A549 (cell line): ENCODE results near the gene SGTA. TPM values are rescaled to one million over a fixed set of nuclear protein-coding genes. Genes with fewer than 3 reads are reported as not detected.
"Not testable (repeated sequence)": the region's sequence is repeated elsewhere in the genome, so short reads cannot be mapped to it uniquely, and the experiment has no call there.

ENCODE experiments used
- ATAC-seq, 2 experiments: fragments of 200-7000 bp in 1 of 2; fragments of >200 bp in 1 of 2; cut with Nextera tagmentation in 1 of 2; cut with Tn5 transposase in 1 of 2; 3 replicates each; pipeline versions ENCODE4 v1.8.0 to v1.9.1; 2018 to 2020; ENCODE audit warnings: mild to moderate bottlenecking in 1 of 2, moderate library complexity in 1 of 2
- CTCF ChIA-PET: fragments of 300-600 bp; sonication (Branson Sonifier 250); formaldehyde crosslinking; extraction: SDS; loops from one replicate; lab custom pipeline; 2021; ENCODE audit warnings: antibody characterized with exemption, inconsistent platforms; lab: Yijun Ruan, JAX
- POLR2A ChIA-PET: fragments of 350-600 bp; formaldehyde crosslinking; extraction: SDS; loops from one replicate; lab custom pipeline; 2021; ENCODE audit warnings: antibody characterized with exemption, inconsistent platforms; lab: Yijun Ruan, JAX
- DNase-seq, 2 experiments: peaks; one replicate each; pipeline versions ENCODE4 v3.0.0 to v3.0.0-alpha.2; 2011 to 2016; ENCODE audit warnings: low read depth in 1 of 2, low spot score in 1 of 2
- FAIRE-seq: peaks from 2 replicates; lab custom pipeline; 2011; peaks lifted over from hg19 to GRCh38; lab: Jason Lieb, UNC
- H3K27ac ChIP-seq, 2 experiments: fragments of >200 bp; sonication (Bioruptor Twin); formaldehyde crosslinking; 3 replicates each; pipeline ENCODE4 v1.5.1; 2016 to 2017
- H3K4me1 ChIP-seq: fragments of >200 bp; sonication (Bioruptor Twin); formaldehyde crosslinking; 3 replicates; pipeline ENCODE4 v1.6.1; 2016
- H3K4me2 ChIP-seq: fragments of >200 bp; sonication (Bioruptor Twin); formaldehyde crosslinking; 3 replicates; pipeline ENCODE4 v1.6.1; 2016
- H3K4me3 ChIP-seq: fragments of >200 bp; sonication (Bioruptor Twin); formaldehyde crosslinking; 3 replicates; pipeline ENCODE4 v1.5.1; 2016
- H3K9me3 ChIP-seq: fragments of >200 bp; sonication (Bioruptor Twin); formaldehyde crosslinking; 3 replicates; pipeline ENCODE4 v1.6.1; 2016
- BCL3 ChIP-seq: fragments of >200 bp; sonication (Bioruptor Twin); formaldehyde crosslinking; IDR thresholded peaks from 3 replicates; pipeline ENCODE4 v1.6.1; 2016
- CEBPB ChIP-seq, 2 experiments: fragments of >200 bp in 1 of 2; sonication (Bioruptor Twin) in 1 of 2; formaldehyde crosslinking in 1 of 2; IDR thresholded peaks; 2 replicates each; pipeline ENCODE4 v1.6.1; 2012 to 2016
- HEYL ChIP-seq: fragments of 250-450 bp; sonication (Bioruptor Pico); IDR thresholded peaks from 2 replicates; pipeline ENCODE4 v1.8.0; 2021; ENCODE audit warnings: mild to moderate bottlenecking, moderate library complexity
- HOXB5 ChIP-seq: fragments of 250-450 bp; sonication (Bioruptor Pico); IDR thresholded peaks from 2 replicates; pipeline ENCODE4 v1.5.0; 2020; ENCODE audit warnings: mild to moderate bottlenecking, moderate library complexity
- JUN ChIP-seq, 2 experiments: fragments of >200 bp; sonication (Bioruptor Twin); formaldehyde crosslinking; IDR thresholded peaks; 2 replicates in 1 of 2; 3 replicates in 1 of 2; pipeline ENCODE4 v1.6.1; 2016 to 2017
- KDM5A ChIP-seq: fragments of 200-600 bp; sonication (generic); IDR thresholded peaks from 2 replicates; pipeline ENCODE4 v1.6.1; 2016; ENCODE audit warnings: antibody characterized with exemption, mild to moderate bottlenecking
- MAFK ChIP-seq: fragments of 450-650 bp; IDR thresholded peaks from 2 replicates; pipeline ENCODE4 v1.6.1; 2014; ENCODE audit not compliant: partially characterized antibody
- MAX ChIP-seq: IDR thresholded peaks from 2 replicates; pipeline ENCODE4 v1.6.1; 2012
- MAZ ChIP-seq: fragments of 150-350 bp; IDR thresholded peaks from 2 replicates; pipeline ENCODE4 v1.6.1; 2014; ENCODE audit warnings: antibody characterized with exemption, low read depth, low read length, borderline replicate concordance
- MYC ChIP-seq: IDR thresholded peaks from 2 replicates; pipeline ENCODE4 v1.6.1; 2012; ENCODE audit warnings: mild to moderate bottlenecking, inconsistent platforms, low read length, improper control_type of control experiment, borderline replicate concordance
- POLR2A ChIP-seq: IDR thresholded peaks from 2 replicates; pipeline ENCODE4 v1.6.1; 2012; ENCODE audit warnings: mild to moderate bottlenecking, low read length
- POLR2AphosphoS2 ChIP-seq: conservative IDR thresholded peaks from 2 replicates; pipeline ENCODE4 v1.6.1; 2012; ENCODE audit warnings: low read length, improper control_type of control experiment, inconsistent platforms
- RCOR1 ChIP-seq: fragments of 150-350 bp; IDR thresholded peaks from 2 replicates; pipeline ENCODE4 v1.6.1; 2014; ENCODE audit warnings: antibody characterized with exemption, low read length, low read depth
- RFX5 ChIP-seq: fragments of 450-650 bp; IDR thresholded peaks from 2 replicates; pipeline ENCODE4 v1.7.1; 2014; ENCODE audit warnings: antibody characterized with exemption, mild to moderate bottlenecking, moderate library complexity
- SMC3 ChIP-seq: fragments of >200 bp; sonication (Bioruptor Twin); formaldehyde crosslinking; IDR thresholded peaks from 3 replicates; pipeline ENCODE4 v1.6.1; 2018; ENCODE audit warnings: inconsistent platforms
- SREBF2 ChIP-seq: fragments of 450-650 bp; IDR thresholded peaks from 2 replicates; pipeline ENCODE4 v1.6.1; 2014; ENCODE audit warnings: mild to moderate bottlenecking, moderate library complexity
- ZC3H11A ChIP-seq: fragments of 450-650 bp; IDR thresholded peaks from 2 replicates; pipeline ENCODE4 v1.6.1; 2014; ENCODE audit warnings: antibody characterized with exemption, mild to moderate bottlenecking
- ZNF302 ChIP-seq: fragments of 250-450 bp; sonication (Bioruptor Pico); IDR thresholded peaks from 2 replicates; pipeline ENCODE4 v1.9.0; 2021; ENCODE audit warnings: inconsistent platforms, mild to moderate bottlenecking, moderate library complexity
- WGBS: methylation state at CpG from one replicate; pipeline ENCODE4 v1.1.6; 2017; ENCODE audit errors: missing lambda C conversion rate; 5-methylcytosine and 5-hydroxymethylcytosine counted together
- polyA plus RNA-seq, 4 experiments: library from polyadenylated mRNA; depleted of rRNA in 3 of 4; stranded (reverse); fragments of >200 nt; fragmentation: RNase III in 1 of 4; extraction: RNeasy Plus Mini Kit Qiagen cat#74134 plus additional on column Dnase treatment in 1 of 4; gene quantifications; 2 replicates in 3 of 4; 3 replicates in 1 of 4; pipeline ENCODE4 v1.2.3, GENCODE V29; 2011 to 2017
- TF ChIP-seq, protein P1 (sequence below): fragments of >200 bp; sonication (Bioruptor Twin); formaldehyde crosslinking; IDR thresholded peaks from 3 replicates; pipeline ENCODE4 v1.5.1; 2016
- TF ChIP-seq, protein P2 (sequence below): fragments of 450-650 bp; IDR thresholded peaks from 2 replicates; pipeline ENCODE4 v1.6.1; 2014; ENCODE audit warnings: antibody characterized with exemption

The SGTA gene
- polyA plus RNA-seq, 2 of the 4 experiments (the other 2 are of a cell fraction) = 39.1 to 48.0 TPM

- ATAC-seq (peak; percentile 95 to 96), FAIRE-seq (no peak), DNase-seq (peak; percentile 80 to 95)
- WGBS = 2% methylated on average over 7 of the region's 64 CpGs
- ChIA-PET POLR2A (no interaction called here), CTCF (interaction anchor here (1.0 to 1.7 kb wide), 6 partner anchors 9 to 107 kb away, joined by 3 to 7 read pairs (median 5); partner anchors contain the start of gene THOP1)
- Histone ChIP-seq H3K27ac (peak within 1 kb of the TSS; percentile 78 to 95), H3K4me2 (peak within 1 kb of the TSS; percentile 86), H3K4me3 (peak within 1 kb of the TSS; percentile 92), H3K9me3 (no peaks in the 10 kb centered on the region), H3K4me1 (no peaks in the 10 kb centered on the region; the same call in 2 of the 3 replicates)
- peak; percentile 66 for TF ChIP-seq MAX
- TF ChIP-seq MAZ = no peak
- TF ChIP-seq MYC = peak; percentile 85
- TF ChIP-seq, protein P1, sequence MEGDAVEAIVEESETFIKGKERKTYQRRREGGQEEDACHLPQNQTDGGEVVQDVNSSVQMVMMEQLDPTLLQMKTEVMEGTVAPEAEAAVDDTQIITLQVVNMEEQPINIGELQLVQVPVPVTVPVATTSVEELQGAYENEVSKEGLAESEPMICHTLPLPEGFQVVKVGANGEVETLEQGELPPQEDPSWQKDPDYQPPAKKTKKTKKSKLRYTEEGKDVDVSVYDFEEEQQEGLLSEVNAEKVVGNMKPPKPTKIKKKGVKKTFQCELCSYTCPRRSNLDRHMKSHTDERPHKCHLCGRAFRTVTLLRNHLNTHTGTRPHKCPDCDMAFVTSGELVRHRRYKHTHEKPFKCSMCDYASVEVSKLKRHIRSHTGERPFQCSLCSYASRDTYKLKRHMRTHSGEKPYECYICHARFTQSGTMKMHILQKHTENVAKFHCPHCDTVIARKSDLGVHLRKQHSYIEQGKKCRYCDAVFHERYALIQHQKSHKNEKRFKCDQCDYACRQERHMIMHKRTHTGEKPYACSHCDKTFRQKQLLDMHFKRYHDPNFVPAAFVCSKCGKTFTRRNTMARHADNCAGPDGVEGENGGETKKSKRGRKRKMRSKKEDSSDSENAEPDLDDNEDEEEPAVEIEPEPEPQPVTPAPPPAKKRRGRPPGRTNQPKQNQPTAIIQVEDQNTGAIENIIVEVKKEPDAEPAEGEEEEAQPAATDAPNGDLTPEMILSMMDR = peak; percentile 65
- TF ChIP-seq KDM5A = no peak
- no peak for TF ChIP-seq SREBF2
- no peak for TF ChIP-seq HEYL (CRISPR knock-in tag)
- TF ChIP-seq ZC3H11A = no peak
- TF ChIP-seq RCOR1 = no peak
- no peak for TF ChIP-seq ZNF302 (CRISPR knock-in tag)
- no peak for TF ChIP-seq HOXB5 (CRISPR knock-in tag)
- no peak for TF ChIP-seq POLR2AphosphoS2
- peak; percentile 43 for TF ChIP-seq POLR2A
- TF ChIP-seq MAFK = no peak
- TF ChIP-seq JUN (IDR thresholded peaks at IDR 0.05) = peak; percentile 32 to 62; a peak in 3 of 5 replicates
- TF ChIP-seq RFX5 = peak; percentile 47; the same call in 1 of the 2 replicates
- TF ChIP-seq SMC3 = no peak
- 0 out of 3 replicates have a peak, but pooled peaks have one; percentile 45 for TF ChIP-seq BCL3
- no peak for TF ChIP-seq CEBPB (IDR thresholded peaks at IDR 0.05)
Measured at GRCh38 chr19:2819540-2820111, 36.6 kb upstream of the SGTA start, which contains the start of gene ZNF554. Gene ZNF554, plus strand, starts transcription at chr19:2819868. Its CDS starts 204 bp downstream, at chr19:2820072.

DNA sequence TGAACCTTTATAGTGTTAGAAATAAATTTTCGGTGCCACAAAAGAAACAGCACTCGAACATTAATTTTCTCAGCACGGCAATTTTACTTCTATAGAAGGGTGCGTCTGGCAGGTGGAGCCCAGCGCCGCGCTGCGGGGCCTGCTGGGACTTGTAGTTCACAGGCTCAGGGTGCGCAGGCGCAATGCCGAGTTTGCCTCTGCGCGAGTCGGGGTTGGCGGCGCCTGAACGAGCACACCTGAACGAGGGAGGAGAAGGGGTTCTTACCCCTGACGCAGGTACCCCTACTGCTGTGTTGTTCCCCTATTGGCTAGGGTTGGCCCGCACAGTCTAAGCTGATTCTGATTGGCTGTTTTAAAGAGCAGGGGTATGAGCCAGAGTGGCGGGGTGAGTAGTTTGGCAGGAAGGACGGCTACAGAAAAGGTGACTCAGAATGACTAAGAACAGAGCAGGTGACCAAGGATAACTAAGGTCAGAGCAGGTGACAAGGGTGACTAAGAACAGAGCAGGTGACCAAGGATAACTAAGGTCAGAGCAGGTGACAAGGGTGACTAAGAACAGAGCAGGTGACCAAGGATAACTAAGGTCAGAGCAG lies 34.3 kb upstream of the SGTA start:
- FAIRE-seq, H3K4me1 ChIP-seq, H3K4me2 ChIP-seq, H3K27ac ChIP-seq, H3K4me3 ChIP-seq, POLR2A ChIA-PET, ATAC-seq, CTCF ChIA-PET, H3K9me3 ChIP-seq, DNase-seq: not testable (repeated sequence)
- WGBS = 90% methylated on average over 21 of the region's 22 CpGs

DNA sequence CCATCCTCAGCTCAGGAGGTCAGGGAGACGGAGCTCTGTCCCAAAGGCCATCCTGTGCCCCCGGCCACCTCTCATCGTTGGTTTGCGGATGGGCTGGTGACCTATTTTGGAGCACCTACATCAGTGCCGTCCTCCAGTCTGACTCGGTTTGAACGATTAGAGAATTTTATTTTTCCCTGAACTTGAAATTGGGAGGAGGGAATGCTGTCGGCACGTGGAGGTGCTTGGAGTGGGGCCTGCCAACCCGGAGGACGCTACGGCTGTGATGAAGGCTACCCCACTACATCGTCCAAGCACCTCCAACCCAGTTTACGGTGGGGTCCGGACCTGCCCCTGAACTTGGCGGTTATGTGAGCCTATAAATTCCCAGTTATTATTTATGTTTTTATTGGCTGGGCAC lies 33.6 kb upstream of the SGTA start:
- no peaks in the 10 kb centered on the region for H3K9me3 ChIP-seq
- no peak overlapping the region for H3K4me3 ChIP-seq
- H3K27ac ChIP-seq = no peak overlapping the region
- ChIA-PET CTCF (no interaction called here), POLR2A (no interaction called here)
- DNase-seq (no peak), ATAC-seq (no peak), FAIRE-seq (no peak)
- WGBS = 96% methylated on average over 16 of the region's 16 CpGs
- TF ChIP-seq, protein P2, sequence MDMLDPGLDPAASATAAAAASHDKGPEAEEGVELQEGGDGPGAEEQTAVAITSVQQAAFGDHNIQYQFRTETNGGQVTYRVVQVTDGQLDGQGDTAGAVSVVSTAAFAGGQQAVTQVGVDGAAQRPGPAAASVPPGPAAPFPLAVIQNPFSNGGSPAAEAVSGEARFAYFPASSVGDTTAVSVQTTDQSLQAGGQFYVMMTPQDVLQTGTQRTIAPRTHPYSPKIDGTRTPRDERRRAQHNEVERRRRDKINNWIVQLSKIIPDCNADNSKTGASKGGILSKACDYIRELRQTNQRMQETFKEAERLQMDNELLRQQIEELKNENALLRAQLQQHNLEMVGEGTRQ = no peak
- TF ChIP-seq, protein P1 = no peak
- TF ChIP-seq ZC3H11A (no peak), RFX5 (no peak)
- H3K4me2 ChIP-seq = no peak overlapping the region
- no peaks in the 10 kb centered on the region; the same call in 2 of the 3 replicates for H3K4me1 ChIP-seq
